ENCODE data around the gene LHFPL4.
A peak's percentile ranks its signal among the peaks of the same experiment; 100 is the strongest.

LHFPL4 gene

DNA sequence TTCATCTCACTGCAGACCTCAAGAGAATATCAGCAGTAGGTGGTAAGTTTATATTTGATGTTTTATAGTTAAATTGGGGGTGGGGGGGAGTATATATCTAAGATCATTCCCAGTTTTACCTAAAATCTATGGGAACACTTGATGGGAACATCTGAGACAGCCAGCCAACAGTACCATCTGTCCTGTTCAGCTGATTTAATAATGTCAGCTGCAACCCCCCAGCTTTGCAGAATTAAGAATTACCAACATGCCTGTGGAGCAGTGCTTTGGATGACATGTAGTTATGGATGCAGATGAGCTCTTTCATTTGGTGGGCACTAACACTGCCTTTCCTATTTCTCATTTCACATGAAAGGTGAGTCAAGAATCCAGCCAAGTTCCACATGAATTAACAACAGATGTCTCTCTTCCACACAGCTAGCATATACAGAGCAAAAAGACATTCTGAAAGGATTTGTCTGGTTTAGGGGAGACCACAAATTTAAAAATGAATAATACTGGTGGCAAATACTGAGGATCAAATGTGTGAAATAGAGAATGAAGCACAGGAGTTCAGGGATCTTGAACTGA is 80.0 kb downstream of the LHFPL4 start:
- DNase-seq (ENCODE audit: low read depth in 2 of 2), result no peak

GRCh38 chr3:9469986-9470385 is 83.6 kb downstream of the LHFPL4 start:
- DNase-seq (ENCODE audit: low read depth in 2 of 2), result no peak

DNA sequence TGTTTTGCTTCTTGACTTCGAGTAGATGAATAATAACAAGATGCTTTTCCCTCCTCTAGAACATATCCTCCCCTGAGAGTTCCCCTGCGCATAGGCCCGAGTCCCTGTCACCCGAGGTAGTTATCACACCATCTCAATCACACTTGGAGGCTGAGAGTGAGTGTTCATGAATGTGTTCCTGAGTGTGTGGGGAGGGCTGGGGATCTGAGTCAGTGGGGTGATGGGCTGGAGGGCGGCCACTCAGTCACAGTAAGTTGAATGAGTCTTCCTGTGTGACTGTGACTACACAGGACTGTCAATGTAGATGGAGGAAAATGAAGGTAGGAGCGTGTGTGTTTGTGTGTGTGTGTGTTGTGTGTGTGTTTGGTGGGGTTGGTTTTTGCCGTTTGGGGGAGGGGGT is 85.2 kb downstream of the LHFPL4 start:
- peak; percentile 20 to 25 for DNase-seq (ENCODE audit: low read depth in 2 of 2)

- DNase-seq (ENCODE audit: low read depth in 2 of 2), result no peak
Measured at GRCh38 chr3:9467451-9467850, 86.2 kb downstream of the LHFPL4 start.

GRCh38 chr3:9455596-9456131 is 98.0 kb downstream of the LHFPL4 start:
- no peak for DNase-seq (ENCODE audit: low read depth in 2 of 2)

GRCh38 chr3:9452417-9452816 is 101.2 kb downstream of the LHFPL4 start:
- no peak for DNase-seq (ENCODE audit: low read depth in 2 of 2)

DNA sequence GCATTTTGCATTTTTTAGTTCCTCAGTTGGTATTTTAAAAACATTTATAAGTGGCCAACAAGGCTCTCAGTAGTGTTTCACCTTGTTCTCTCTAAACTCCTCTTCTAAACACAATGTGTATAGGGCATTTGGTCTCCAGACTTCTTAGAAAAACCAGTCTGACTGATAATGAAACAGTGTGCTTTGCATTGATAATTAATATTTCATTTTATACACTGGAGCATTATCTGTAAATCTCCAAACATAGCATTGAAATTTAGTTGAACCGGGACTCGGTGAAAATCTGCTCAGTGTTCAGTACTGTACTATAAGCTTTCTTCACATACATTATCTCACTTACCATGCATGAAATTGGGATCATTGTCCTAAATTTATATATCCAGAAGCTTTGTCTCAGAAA is 102.6 kb downstream of the LHFPL4 start:
- no peak for DNase-seq (ENCODE audit: low read depth in 2 of 2)

DNA sequence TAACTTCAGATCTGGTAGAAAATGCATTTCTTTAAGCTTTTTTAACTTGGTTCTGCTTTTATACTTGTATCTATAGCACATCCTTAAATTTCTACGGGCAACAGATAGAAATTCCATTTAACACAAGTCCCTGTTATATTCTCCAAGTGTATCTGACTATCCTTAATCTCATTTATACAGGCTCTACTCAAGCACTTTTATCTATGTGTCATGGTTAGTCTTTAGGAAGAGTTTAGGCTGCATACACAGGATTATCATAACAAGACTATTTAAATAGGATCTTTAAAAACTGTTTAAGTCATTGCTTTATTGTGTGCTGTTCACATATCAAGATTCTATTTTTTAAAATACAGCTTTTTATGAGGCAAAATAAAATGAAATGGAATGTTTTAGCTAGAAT is 103.5 kb downstream of the LHFPL4 start:
- no peak for DNase-seq (ENCODE audit: low read depth in 2 of 2)

- DNase-seq (ENCODE audit: low read depth in 2 of 2), result no peak
Measured at GRCh38 chr3:9448643-9449042, 105.0 kb downstream of the LHFPL4 start.
